Measurements from ENCODE around the gene CD300LD. TPM values are rescaled to one million over a fixed set of nuclear protein-coding genes. Genes with fewer than 3 reads are reported as not detected.

CD300LD gene
- total RNA-seq, 1 donor from 2014 or later: not detected

- H3K4me1 ChIP-seq: no peaks in the 10 kb centered on the region
- ATAC-seq (peak; percentile 79 to 81), DNase-seq (peak; percentile 70)
- H3K27me3 ChIP-seq (ENCODE audit: low read depth): peaks cover 7% of the 10 kb centered on the region
- peak within 1 kb of the TSS; percentile 41 for H3K4me3 ChIP-seq
- H3K27ac ChIP-seq: peak within 1 kb of the TSS; percentile 73
- no peaks in the 10 kb centered on the region for H3K9me3 ChIP-seq
- intact Hi-C loops (cut with DNase I): no loop called here
- no peak for TF ChIP-seq CTCF (IDR thresholded peaks at IDR 0.05)
- H3K36me3 ChIP-seq: no peaks in the 10 kb centered on the region
Observed at GRCh38 chr17:74545843-74546230, 46.2 kb downstream of the CD300LD start, which contains the start of gene CD300C. CD300C (minus strand) TSS chr17:74546115; CDS start chr17:74545782, 333 bp downstream.

GRCh38 chr17:74544991-74545842 is 46.9 kb downstream of the CD300LD start:
- intact Hi-C loops (cut with DNase I): no loop called here
- ATAC-seq (peak; percentile 7 to 22), DNase-seq (peak; percentile 49)
- TF ChIP-seq CTCF (IDR thresholded peaks at IDR 0.05): no peak
- no peaks in the 10 kb centered on the region for H3K9me3 ChIP-seq
- peak overlapping the region; percentile 73 for H3K27ac ChIP-seq
- H3K4me3 ChIP-seq: peak overlapping the region; percentile 41
- no peaks in the 10 kb centered on the region for H3K36me3 ChIP-seq
- no peaks in the 10 kb centered on the region for H3K4me1 ChIP-seq
- peaks cover 7% of the 10 kb centered on the region for H3K27me3 ChIP-seq (ENCODE audit: low read depth)

- Histone ChIP-seq H3K27ac (no peak overlapping the region), H3K4me3 (no peak overlapping the region), H3K27me3 (ENCODE audit: low read depth) (peaks cover 2% of the 10 kb centered on the region), H3K9me3 (no peaks in the 10 kb centered on the region), H3K4me1 (no peaks in the 10 kb centered on the region), H3K36me3 (no peaks in the 10 kb centered on the region)
- DNase-seq: peak; percentile 20
- intact Hi-C loops (cut with DNase I): no loop called here
- no peak for ATAC-seq
- no peak for TF ChIP-seq CTCF (IDR thresholded peaks at IDR 0.05)
Observed at GRCh38 chr17:74543891-74544760, 48.0 kb downstream of the CD300LD start.

- H3K4me3 ChIP-seq: no peak overlapping the region
- intact Hi-C loops (cut with DNase I): no loop called here
- ATAC-seq (no peak), DNase-seq (peak; percentile 30)
- no peaks in the 10 kb centered on the region for H3K27me3 ChIP-seq (ENCODE audit: low read depth)
- no peaks in the 10 kb centered on the region for H3K4me1 ChIP-seq
- TF ChIP-seq CTCF (IDR thresholded peaks at IDR 0.05): no peak
- H3K9me3 ChIP-seq: no peaks in the 10 kb centered on the region
- no peaks in the 10 kb centered on the region for H3K36me3 ChIP-seq
- no peak overlapping the region for H3K27ac ChIP-seq
Observed at GRCh38 chr17:74543406-74543805, 48.7 kb downstream of the CD300LD start.

- Histone ChIP-seq H3K27me3 (ENCODE audit: low read depth) (no peaks in the 10 kb centered on the region), H3K9me3 (no peaks in the 10 kb centered on the region), H3K27ac (no peak overlapping the region), H3K36me3 (no peaks in the 10 kb centered on the region), H3K4me3 (no peak overlapping the region), H3K4me1 (no peaks in the 10 kb centered on the region)
- DNase-seq (peak; percentile 39), ATAC-seq (no peak)
- intact Hi-C loops (cut with DNase I): no loop called here
- TF ChIP-seq CTCF (IDR thresholded peaks at IDR 0.05): no peak
Observed at GRCh38 chr17:74542727-74543383, 49.2 kb downstream of the CD300LD start.

Measured in lower lobe of right lung (tissue), 2 donors.